Activated naive CD8-positive, alpha-beta T cell treated with anti-CD3 and anti-CD28 coated beads for 36 hours (primary cell): ENCODE results near the gene CYSLTR2. TPM values are rescaled to one million over a fixed set of nuclear protein-coding genes. Genes with fewer than 3 reads are reported as not detected.
"Not testable (repeated sequence)": the region's sequence is repeated elsewhere in the genome, so short reads cannot be mapped to it uniquely, and the experiment has no call there.

Experiments
- DNase-seq: peaks from one replicate; pipeline ENCODE4 v3.0.0; 2021
- H3K27ac Mint-ChIP-seq: one replicate; pipeline ENCODE4 v1.8.0; 2022; ENCODE audit warnings: mild to moderate bottlenecking, moderate library complexity, mixed read lengths
- H3K27me3 Mint-ChIP-seq: one replicate; pipeline ENCODE4 v1.8.0; 2022; ENCODE audit warnings: mild to moderate bottlenecking, mixed read lengths
- H3K36me3 Mint-ChIP-seq: one replicate; pipeline ENCODE4 v1.8.0; 2021; ENCODE audit warnings: mild to moderate bottlenecking, mixed read lengths
- H3K4me1 Mint-ChIP-seq: one replicate; pipeline ENCODE4 v1.8.0; 2021; ENCODE audit warnings: mixed read lengths
- H3K4me3 Mint-ChIP-seq: one replicate; pipeline ENCODE4 v1.8.0; 2022; ENCODE audit warnings: mild to moderate bottlenecking, moderate library complexity, mixed read lengths
- H3K9me3 Mint-ChIP-seq: one replicate; pipeline ENCODE4 v1.8.0; 2022; ENCODE audit warnings: mixed read lengths
- total RNA-seq, 2 experiments: library from RNA; stranded (reverse); gene quantifications; one replicate each; pipeline ENCODE4 v1.2.3, GENCODE V29; 2021

CYSLTR2 gene
- total RNA-seq, 2 experiments from 2014 or later: 2.1 to 2.8 TPM

DNA sequence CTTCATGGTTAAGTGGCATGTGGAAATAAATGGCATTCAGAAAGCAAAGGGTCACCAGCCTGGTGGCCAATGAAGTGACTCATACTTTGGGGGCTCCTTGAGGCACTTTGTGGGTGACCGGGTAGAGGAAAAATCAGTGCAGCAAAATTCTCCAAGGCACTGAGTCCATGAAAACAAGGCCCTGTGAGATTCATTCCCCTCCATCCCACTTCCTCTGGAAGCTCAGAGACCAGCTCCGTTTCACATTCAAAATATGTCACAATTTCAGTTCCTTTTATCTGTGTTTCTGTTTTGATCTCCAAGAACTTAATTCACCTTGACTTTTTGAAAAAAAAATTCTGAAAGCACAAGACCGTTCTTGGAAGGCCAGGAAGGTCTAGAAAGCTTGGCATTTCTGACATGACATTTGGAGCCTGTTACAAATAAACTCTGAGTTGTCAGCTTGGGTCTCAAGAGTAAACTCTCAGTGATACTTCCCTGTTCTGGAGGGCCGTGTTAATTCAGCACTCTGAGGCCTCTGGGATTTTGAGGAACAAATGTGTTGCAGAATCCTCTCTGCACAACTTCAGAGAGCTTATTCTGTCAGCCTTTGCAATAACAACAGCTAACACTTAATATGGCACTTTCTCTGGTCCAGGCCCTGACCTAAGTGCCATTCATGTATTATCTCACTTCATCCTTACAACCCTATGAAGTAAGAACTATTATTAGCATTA, 6.8 kb downstream of the CYSLTR2 start:
- Mint-ChIP-seq H3K27ac (no peak overlapping the region), H3K27me3 (no peaks in the 10 kb centered on the region), H3K4me1 (peaks cover 18% of the 10 kb centered on the region), H3K36me3 (peaks cover 2% of the 10 kb centered on the region), H3K4me3 (no peak overlapping the region), H3K9me3 (peaks cover 12% of the 10 kb centered on the region)
- no peak for DNase-seq

DNA sequence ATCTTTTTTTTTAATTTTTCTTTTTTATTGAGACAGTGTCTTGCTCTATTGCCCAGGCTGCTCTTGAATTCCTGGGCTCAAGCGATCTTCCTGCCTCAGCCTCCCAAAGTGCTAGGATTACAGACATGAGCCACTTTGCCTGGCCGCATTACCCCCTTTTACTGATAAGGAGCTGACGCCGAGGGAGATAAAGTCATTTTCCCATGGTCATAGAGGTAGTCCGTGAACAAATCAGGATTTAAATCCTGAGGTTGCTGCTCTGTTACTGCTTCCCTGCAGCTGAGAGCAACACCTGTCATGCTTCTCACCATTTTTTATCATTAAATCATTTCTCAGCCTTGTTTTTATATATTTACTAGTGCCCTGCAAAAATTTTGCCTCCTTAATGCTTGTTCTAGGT, 7.4 kb downstream of the CYSLTR2 start:
- Mint-ChIP-seq H3K4me1 (peaks cover 17% of the 10 kb centered on the region), H3K27me3 (no peaks in the 10 kb centered on the region), H3K4me3 (no peak overlapping the region), H3K27ac (no peak overlapping the region), H3K36me3 (peaks cover 5% of the 10 kb centered on the region), H3K9me3 (peaks cover 16% of the 10 kb centered on the region)
- no peak for DNase-seq

DNA sequence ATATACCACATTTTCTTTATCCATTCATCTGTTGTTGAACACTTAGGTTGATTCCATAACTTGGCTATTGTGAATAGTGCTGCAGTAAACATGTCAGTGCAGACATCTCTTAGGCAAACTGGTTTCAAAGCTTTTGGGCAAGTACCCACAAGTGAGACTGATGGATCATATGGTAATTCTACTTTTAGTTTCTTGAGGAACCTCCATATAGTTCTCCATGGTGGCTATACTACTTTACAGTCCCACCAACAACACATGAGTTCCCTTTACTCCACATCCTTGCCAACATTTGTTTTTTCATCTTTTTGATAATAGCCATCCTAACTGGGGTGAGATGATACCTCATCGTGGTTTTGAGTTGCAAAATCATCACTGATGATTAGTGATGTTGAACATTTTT, 8.5 kb downstream of the CYSLTR2 start:
- H3K4me3 Mint-ChIP-seq: no peak overlapping the region
- no peak for DNase-seq
- H3K4me1 Mint-ChIP-seq: peaks cover 15% of the 10 kb centered on the region
- H3K27ac Mint-ChIP-seq: no peak overlapping the region
- peaks cover 27% of the 10 kb centered on the region for H3K9me3 Mint-ChIP-seq
- H3K36me3 Mint-ChIP-seq: peaks cover 13% of the 10 kb centered on the region
- no peaks in the 10 kb centered on the region for H3K27me3 Mint-ChIP-seq

DNA sequence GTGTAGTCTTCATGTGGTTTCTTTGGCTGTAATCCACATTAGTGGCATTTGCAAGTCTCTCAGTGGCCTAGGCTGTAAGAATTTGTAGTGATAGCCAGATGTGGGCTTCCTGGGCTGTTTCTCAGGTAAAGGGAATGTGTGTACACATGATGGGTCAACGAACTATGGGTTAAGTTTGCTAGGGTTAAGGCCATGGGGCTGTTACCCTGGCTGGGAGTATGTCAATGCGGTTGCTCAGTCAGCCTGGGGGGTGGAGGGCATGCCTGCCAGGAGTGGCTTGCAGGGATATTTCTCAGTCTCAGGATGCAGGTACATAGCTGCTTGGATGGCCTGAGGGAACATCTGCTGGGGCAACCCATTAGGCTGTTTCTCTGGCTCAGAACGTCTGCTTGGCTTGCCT, 13.4 kb downstream of the CYSLTR2 start:
- peaks cover 55% of the 10 kb centered on the region for H3K9me3 Mint-ChIP-seq
- H3K36me3 Mint-ChIP-seq: peaks cover 23% of the 10 kb centered on the region
- no peaks in the 10 kb centered on the region for H3K4me1 Mint-ChIP-seq
- H3K27ac Mint-ChIP-seq: no peak overlapping the region
- DNase-seq: no peak
- H3K4me3 Mint-ChIP-seq: no peak overlapping the region
- H3K27me3 Mint-ChIP-seq: no peaks in the 10 kb centered on the region

DNA sequence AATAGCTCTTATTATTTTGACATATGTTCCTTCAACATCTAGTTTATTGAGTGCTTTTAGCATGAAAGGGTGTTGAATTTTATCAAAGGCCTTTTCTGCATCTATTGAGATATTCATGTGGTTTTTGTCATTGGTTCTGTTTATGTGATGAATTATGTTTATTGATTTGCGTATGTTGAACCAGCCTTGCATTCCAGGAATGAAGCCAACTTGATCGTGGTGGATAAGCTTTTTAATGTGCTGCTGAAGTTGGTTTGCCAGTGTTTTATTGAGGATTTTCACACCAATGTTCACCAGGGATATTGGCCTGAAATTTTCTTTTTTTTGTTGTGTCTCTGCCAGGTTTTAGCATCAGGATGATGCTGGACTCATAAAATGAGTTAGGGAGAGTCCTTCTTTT, 17.7 kb downstream of the CYSLTR2 start:
- peaks cover 28% of the 10 kb centered on the region for H3K36me3 Mint-ChIP-seq
- H3K4me3 Mint-ChIP-seq, H3K4me1 Mint-ChIP-seq, DNase-seq, H3K27me3 Mint-ChIP-seq, H3K27ac Mint-ChIP-seq: not testable (repeated sequence)
- peaks cover 41% of the 10 kb centered on the region for H3K9me3 Mint-ChIP-seq

DNA sequence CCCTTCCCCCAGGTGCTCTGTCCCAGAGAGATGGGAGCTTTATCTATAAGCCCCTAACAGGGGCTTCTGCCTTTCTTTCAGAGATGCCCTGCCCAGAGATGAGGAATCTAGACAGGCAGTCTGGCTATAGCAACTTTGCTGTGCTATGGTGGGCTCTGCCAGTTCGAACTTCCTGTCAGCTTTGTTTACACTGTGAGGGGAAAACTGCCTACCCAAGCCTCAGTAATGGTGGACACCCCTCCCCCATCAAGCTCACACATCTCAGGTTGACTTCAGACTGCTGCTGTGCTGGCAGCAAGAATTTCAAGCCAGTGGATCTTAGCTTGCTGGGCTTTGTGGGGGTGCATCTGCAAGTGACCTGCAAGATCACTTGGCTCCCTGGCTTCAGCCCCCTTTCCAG, 21.5 kb downstream of the CYSLTR2 start:
- DNase-seq: no peak
- Mint-ChIP-seq H3K4me1 (peaks cover 11% of the 10 kb centered on the region), H3K27me3 (no peaks in the 10 kb centered on the region), H3K27ac (no peak overlapping the region), H3K9me3 (peaks cover 19% of the 10 kb centered on the region), H3K36me3 (peaks cover 17% of the 10 kb centered on the region), H3K4me3 (no peak overlapping the region)

DNA sequence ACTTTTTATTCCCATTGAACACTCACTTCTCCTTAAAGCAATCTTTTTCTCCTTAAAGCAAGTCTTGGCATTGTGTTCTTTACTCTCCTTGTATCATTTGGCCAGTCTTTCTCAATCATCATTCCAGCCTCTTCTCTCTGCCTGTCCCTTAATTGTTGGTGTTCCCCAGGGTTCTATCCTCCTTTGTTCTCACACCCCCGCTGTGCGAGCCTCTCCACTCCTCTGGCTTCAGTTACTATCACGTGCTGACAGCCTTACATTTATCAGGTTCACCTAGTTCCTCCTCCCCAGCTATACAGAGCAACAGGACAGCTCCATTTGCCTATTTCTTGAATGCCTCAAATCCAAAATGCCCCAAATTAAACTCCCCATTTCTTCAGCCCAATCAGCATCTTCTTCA, 24.6 kb downstream of the CYSLTR2 start:
- H3K9me3 Mint-ChIP-seq: no peaks in the 10 kb centered on the region
- no peak for DNase-seq
- H3K36me3 Mint-ChIP-seq: peaks cover 6% of the 10 kb centered on the region
- H3K27ac Mint-ChIP-seq: no peak overlapping the region
- H3K27me3 Mint-ChIP-seq: no peaks in the 10 kb centered on the region
- H3K4me1 Mint-ChIP-seq: peaks cover 11% of the 10 kb centered on the region
- no peak overlapping the region for H3K4me3 Mint-ChIP-seq

DNA sequence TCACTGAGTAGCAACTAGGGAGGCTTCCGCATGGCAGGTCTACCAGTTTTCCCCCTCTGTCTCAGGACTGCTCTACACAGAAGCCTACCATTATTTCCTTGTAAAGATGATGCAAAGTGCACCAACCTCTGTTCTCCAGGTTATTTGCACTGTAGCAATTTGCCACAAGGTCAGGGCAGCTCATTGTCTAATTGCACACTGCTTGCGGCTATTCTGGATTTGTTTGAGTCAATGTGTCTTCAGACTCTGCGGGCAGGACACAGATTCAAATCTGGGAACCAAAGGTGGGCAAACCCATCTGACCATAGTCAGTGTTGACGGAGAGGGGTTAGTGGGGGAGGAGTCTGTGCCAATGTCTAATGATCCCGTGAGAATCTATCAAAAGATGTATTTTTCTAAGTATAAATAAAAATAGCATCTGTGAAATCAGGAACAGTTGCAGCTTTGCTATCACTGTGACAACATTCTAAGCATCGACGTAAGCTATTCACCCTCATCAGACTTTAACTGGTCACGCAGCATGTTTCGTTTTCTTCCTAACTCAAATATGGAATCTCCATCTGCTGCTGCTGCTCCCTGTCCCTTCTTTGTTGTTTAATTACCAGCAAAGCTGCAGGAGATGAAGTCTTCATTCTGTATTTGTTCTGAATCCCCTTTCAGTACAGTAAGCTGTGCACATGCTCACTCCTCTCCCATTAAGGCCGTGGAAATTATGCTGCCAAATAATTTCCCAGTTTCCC, 26.4 kb downstream of the CYSLTR2 start:
- Mint-ChIP-seq H3K9me3 (peaks cover 2% of the 10 kb centered on the region), H3K4me3 (no peak overlapping the region), H3K36me3 (peaks cover 2% of the 10 kb centered on the region), H3K27me3 (no peaks in the 10 kb centered on the region), H3K4me1 (peaks cover 11% of the 10 kb centered on the region), H3K27ac (no peak overlapping the region)
- no peak for DNase-seq

DNA sequence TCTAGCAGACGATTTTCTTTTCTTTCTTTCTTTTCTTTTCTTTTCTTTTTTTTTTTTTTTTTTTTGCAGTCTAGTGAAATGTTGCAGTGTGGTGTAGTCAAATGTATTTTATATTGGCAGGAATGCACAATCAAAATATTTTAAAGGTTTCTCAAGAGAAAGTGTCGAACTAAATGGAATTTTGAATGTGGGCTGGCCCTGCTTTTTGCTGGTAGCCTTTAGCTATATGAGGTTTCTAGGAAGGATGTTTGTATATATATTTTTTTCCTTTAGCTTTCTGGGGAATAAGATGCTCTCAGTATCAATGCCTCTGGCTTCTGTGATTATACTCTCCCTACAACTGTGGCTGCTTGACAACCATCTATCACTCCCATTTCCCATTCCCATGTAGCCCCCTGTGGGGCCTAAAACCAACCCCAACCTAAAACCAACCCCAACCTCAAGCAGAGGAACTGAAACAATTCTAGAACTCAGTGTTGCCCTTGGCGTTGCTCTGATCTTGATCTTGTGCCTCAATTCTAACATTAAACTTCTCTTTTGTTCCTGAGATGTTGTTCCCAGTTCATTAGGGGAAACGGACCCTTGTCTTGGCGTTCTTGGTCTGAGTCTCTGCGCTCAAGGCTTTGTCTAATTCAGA, 27.1 kb downstream of the CYSLTR2 start:
- Mint-ChIP-seq H3K27me3 (no peaks in the 10 kb centered on the region), H3K36me3 (peaks cover 2% of the 10 kb centered on the region), H3K4me3 (no peak overlapping the region)

DNA sequence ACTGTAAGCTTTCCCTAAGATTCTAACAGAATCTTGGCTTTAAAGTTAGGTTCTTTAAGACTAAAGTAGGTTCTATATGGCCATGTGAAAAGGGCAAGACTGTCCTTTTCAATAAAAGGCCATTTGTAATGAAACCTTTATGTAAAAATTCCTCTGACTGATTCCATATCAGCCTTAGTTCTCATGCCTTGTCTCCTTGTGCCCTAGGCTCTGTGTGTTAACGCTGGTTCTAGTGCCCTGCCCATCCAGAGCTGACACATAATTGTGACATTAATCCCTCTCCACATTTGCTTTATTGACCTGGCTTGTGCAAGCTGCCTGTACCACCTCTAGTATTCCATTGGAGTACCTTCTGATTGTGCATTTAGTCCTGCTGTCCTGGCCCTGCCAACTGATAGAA, 28.2 kb downstream of the CYSLTR2 start:
- DNase-seq: no peak
- H3K27ac Mint-ChIP-seq: no peak overlapping the region
- H3K36me3 Mint-ChIP-seq: peaks cover 2% of the 10 kb centered on the region
- H3K4me3 Mint-ChIP-seq: no peak overlapping the region
- no peaks in the 10 kb centered on the region for H3K27me3 Mint-ChIP-seq
- peaks cover 2% of the 10 kb centered on the region for H3K9me3 Mint-ChIP-seq
- peaks cover 7% of the 10 kb centered on the region for H3K4me1 Mint-ChIP-seq

More for the DNA sequence above, 27.1 kb downstream of the CYSLTR2 start:
- H3K4me1 Mint-ChIP-seq: peaks cover 11% of the 10 kb centered on the region
- DNase-seq: no peak
- no peak overlapping the region for H3K27ac Mint-ChIP-seq
- peaks cover 2% of the 10 kb centered on the region for H3K9me3 Mint-ChIP-seq

DNA sequence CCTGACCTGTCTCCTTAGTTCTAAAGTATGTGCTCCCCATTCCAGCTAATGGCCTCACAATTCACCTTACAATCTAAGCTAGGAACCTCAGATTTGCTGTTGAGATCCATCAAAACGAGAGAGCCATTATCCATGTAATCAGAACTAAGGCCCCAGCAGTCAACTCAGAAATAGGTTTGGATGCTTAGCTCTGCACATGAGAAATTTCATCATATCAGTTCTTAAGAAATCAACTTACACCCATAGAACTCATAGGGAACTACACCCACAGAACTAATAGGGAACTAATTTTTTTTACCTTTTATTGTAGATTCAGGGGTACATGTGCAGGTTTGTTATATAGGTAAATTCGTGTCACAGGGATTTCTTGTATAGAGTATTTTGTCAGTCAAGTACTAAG, 28.7 kb downstream of the CYSLTR2 start:
- H3K4me1 Mint-ChIP-seq: peaks cover 1% of the 10 kb centered on the region
- H3K9me3 Mint-ChIP-seq: peaks cover 2% of the 10 kb centered on the region
- no peak overlapping the region for H3K27ac Mint-ChIP-seq
- peaks cover 2% of the 10 kb centered on the region for H3K36me3 Mint-ChIP-seq
- no peaks in the 10 kb centered on the region for H3K27me3 Mint-ChIP-seq
- no peak overlapping the region for H3K4me3 Mint-ChIP-seq
- DNase-seq: no peak

DNA sequence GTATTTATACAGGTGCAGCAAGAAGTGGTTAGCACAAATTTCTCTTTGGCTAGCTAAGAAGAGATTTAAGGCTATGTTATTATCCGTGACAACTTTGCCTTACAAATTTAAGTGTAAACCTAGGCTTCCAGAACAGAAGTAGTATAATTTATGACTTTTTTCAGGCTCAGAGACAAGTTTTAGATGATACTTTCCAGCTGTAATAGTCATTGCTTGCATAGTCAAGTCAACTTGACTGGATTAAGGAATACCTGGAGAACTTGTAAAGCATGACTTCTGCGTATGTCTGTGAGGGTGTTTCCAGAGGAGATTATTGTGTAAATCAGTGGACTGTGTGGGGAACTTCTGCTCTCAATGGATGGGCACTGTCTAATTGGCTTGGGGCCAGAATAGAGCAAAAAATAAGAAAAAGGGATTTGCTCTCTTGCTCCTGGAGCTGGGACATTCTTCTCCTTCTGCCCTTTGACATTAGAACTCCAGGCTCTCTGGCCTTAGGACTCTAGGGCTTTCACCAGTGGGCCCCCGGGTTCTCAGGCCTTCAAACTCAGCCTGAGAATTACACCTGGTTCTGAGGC, 33.0 kb downstream of the CYSLTR2 start:
- H3K9me3 Mint-ChIP-seq: peaks cover 9% of the 10 kb centered on the region
- peaks cover 20% of the 10 kb centered on the region for H3K36me3 Mint-ChIP-seq

DNA sequence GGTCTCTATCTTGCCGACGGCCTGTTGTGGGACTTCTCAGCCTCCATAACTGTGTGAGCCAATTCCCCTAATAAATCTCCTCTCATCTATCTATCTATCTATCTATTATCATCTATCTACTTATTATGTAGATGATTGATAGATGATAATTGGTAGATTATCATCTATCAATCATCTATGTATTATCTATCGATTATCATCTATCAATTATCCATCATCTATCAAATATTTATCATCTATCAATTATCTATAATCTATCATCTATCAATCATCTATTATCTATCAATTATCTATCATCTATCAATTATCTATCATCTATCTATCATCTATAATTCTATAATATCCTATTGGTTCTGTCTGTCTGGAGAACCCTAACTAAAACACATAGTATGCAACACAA, 33.5 kb downstream of the CYSLTR2 start:
- Mint-ChIP-seq H3K9me3 (peaks cover 9% of the 10 kb centered on the region), H3K4me1 (no peaks in the 10 kb centered on the region), H3K36me3 (peaks cover 20% of the 10 kb centered on the region), H3K27me3 (no peaks in the 10 kb centered on the region), H3K27ac (no peak overlapping the region), H3K4me3 (no peak overlapping the region)
- DNase-seq: no peak

More for the DNA sequence above, 33.0 kb downstream of the CYSLTR2 start:
- Mint-ChIP-seq H3K4me3 (no peak overlapping the region), H3K4me1 (no peaks in the 10 kb centered on the region), H3K27me3 (no peaks in the 10 kb centered on the region), H3K27ac (no peak overlapping the region)
- no peak for DNase-seq

DNA sequence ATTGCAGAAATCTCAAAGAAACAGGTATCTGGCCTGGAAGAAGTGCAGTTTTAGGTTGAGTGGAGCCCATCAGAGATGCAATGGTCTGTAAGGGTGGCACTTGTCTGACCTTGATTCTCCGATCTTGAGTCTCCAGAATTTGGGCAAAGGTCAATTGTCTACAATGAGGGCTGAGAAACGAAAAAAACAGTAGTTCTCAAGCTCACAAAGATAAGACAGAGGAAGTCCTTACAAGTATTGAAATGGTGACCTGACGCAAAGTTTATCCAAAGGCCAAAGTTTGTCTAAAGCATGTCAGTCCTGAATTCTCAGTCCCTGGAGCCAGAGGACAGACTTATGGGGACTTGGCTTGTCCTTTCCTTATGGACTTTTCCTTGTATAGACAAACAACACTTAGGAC, 40.3 kb downstream of the CYSLTR2 start:
- H3K4me3 Mint-ChIP-seq: no peak overlapping the region
- no peak for DNase-seq
- no peaks in the 10 kb centered on the region for H3K27me3 Mint-ChIP-seq
- H3K27ac Mint-ChIP-seq: no peak overlapping the region
- no peaks in the 10 kb centered on the region for H3K4me1 Mint-ChIP-seq
- peaks cover 24% of the 10 kb centered on the region for H3K36me3 Mint-ChIP-seq
- H3K9me3 Mint-ChIP-seq: peaks cover 9% of the 10 kb centered on the region

DNA sequence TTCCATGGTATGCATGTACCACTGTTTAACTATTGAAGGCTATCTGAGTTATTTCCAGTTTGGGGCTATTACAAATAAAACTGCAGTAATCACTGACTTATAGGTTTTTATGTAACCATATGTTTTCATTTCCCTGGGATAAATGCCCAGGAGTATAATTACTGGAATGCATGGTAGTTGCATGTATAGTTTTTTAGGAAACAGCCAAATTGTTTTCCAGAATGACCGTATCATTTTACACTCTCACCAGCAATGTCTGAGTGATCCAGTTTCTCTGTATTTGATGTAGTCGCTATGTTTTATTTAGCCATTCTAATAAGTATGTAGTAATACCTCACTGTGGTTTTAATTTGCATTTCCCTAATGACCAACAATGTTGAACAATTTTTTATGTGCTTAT, 42.0 kb downstream of the CYSLTR2 start:
- H3K27ac Mint-ChIP-seq: no peak overlapping the region
- H3K27me3 Mint-ChIP-seq: no peaks in the 10 kb centered on the region
- peaks cover 23% of the 10 kb centered on the region for H3K36me3 Mint-ChIP-seq
- DNase-seq: no peak
- peaks cover 11% of the 10 kb centered on the region for H3K9me3 Mint-ChIP-seq
- no peak overlapping the region for H3K4me3 Mint-ChIP-seq
- no peaks in the 10 kb centered on the region for H3K4me1 Mint-ChIP-seq
